GOT3 (cell line): Measurements from ENCODE around the gene AGAP5.
"Not testable (repeated sequence)": the region's sequence is repeated elsewhere in the genome, so short reads cannot be mapped to it uniquely, and the experiment has no call there.

Experiments
- DNase-seq: peaks from one replicate; lab custom pipeline; 2025; ENCODE audit warnings: mixed read lengths; lab: John Stamatoyannopoulos, UW

AGAP5 gene

GRCh38 chr10:73714483-73714882 is 16.6 kb upstream of the AGAP5 start:
- not testable (repeated sequence) for DNase-seq

DNA sequence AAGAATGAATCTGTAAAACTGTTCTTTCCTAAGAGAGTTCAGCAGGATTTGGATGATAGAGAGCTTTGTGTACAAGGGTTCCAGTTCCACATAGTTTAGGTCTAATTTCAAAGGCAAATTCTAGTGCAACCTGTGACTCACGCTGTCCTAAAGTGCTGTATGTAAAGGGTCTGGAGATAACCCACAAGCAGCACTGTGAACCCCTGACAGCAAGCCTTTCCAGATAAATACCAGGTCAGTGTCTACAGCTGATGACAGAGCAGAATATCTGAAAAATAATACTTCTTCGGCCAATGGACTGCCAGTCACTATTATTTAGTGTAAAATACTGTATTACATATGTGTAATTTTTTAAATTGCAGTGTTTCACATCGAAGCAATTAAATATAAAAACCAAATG is 16.0 kb upstream of the AGAP5 start:
- not testable (repeated sequence) for DNase-seq

GRCh38 chr10:73711683-73712082 is 13.8 kb upstream of the AGAP5 start:
- not testable (repeated sequence) for DNase-seq

- not testable (repeated sequence) for DNase-seq
These were observed 10.2 kb upstream of the AGAP5 start for GRCh38 chr10:73708122-73708521.

DNA sequence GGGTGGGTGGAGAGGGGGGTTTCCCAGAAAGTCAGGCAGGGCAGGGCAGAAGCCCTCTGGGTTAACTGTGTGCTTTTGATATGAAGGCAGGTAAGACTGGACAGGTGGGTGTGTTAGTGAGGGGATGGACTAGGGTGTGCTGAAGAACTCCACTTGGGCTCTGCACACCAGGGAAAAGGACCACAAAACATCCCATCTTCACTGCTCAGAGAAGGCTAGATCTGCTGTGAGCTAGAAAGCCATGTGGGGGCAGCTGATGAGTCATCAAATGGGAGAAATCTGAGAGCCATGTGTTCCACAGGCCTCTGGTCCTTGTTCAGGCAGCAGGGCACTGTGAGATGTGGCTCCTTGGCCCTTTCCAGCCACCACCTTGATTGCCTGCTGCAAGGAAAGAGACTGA is 9.7 kb upstream of the AGAP5 start:
- DNase-seq: not testable (repeated sequence)

DNA sequence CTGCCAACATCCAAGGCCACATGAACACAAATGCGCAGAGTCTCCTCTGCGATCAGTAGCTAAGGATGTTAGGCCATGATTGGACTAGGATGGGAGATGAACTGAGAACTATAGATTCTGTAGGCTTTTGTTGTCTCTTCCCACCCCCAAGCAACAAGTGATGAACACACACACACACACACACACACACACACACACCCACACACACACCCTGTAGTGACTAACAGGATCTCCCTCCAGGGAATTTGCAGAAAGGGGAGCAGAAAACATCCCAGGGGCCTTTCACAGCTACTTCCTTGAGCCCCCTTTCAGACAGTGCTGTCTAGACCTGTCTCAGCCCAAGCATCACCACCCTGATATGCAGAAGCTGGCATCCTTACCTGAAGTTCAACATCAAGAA is 8.6 kb upstream of the AGAP5 start:
- DNase-seq: not testable (repeated sequence)

GRCh38 chr10:73705506-73706072 is 7.7 kb upstream of the AGAP5 start:
- not testable (repeated sequence) for DNase-seq

GRCh38 chr10:73703924-73704323 is 6.0 kb upstream of the AGAP5 start:
- DNase-seq: not testable (repeated sequence)

DNA sequence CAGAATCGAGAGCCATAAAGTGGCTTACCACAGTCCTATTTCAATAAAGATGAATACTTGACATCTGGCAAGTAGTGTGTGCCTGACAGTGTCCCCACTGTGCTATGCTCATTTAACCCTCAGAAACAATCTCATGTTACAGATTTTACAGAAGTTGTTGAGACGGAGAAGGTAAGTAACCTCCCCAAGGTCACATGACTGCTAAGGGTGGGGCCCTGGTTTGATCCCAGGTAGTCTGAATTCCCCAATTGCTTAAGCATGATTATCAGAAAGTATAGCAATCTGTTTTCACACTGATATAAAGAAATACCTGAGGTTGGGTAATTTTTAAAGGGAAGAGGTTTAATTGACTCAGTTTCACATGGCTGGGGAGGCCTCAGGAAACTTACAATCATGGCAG is 910 bp upstream of the AGAP5 start:
- not testable (repeated sequence) for DNase-seq

DNA sequence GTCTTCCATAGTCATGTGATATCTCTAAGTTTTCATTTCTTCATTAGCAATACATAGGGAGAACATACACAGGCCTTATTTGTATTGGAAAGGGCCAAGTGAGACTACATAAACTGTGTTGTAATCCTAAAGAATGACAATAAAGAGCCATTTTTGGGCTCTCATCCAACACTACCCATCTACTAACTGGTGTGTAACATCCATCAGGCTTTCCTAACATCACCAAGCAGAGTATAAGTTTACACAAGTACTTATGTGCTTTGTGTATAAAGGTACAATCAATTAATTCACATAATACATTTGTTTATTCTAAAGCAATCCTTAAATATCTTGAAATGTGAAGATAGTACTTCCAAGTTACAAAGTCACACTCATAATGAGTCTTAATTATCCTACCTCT is 2.6 kb downstream of the AGAP5 start:
- not testable (repeated sequence) for DNase-seq

DNA sequence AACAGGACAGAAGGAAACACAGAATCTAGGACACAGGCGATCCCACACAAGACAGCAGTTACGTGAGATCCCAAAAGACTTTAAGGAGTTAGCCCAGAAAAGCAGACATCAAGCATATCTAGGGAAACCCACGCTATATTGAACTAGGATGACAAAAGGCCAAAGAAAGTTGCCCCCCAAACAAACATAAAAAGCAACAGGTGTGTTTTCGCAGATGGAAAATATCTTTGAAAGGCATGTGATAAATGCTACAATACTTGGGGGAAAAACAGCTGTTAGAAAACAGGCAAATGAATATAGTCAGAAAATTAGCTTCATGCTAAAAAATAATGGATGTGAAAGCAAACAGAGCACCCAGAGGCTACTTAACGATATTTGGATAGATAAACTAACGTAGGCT is 7.2 kb downstream of the AGAP5 start:
- DNase-seq: not testable (repeated sequence)

DNA sequence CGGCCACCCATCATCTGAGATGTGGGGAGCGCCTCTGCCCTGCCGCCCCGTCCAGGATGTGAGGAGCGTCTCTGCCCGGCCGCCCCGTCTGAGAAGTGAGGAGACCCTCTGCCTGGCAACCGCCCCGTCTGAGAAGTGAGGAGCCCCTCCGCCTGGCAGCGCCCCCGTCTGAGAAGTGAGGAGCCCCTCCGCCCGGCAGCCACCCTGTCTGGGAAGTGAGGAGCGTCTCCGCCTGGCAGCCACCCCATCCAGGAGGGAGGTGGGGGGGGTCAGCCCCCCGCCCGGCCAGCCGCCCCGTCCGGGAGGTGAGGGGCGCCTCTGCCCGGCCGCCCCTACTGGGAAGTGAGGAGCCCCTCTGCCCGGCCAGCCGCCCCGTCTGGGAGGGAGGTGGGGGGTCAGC is 8.3 kb downstream of the AGAP5 start:
- not testable (repeated sequence) for DNase-seq

DNA sequence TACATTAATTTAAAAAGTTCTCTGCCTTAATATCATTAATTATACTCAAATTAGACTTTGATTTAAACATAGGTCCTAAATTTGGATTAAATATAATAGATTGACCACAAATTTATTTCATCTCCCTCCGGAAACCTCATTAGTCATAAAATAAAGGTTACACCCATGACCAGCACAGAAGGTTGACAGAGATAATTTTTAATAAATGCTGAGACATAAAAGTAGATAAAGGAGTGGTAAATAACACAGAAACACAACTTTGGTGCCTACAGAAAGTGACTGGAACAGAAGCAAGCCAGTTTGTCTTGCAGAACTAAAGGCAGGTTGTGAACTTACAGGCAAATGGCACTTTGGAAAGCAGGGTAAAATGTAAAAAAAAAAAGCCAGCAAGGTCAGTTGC is 10.3 kb downstream of the AGAP5 start:
- not testable (repeated sequence) for DNase-seq

- not testable (repeated sequence) for DNase-seq
These were observed 23.4 kb downstream of the AGAP5 start for GRCh38 chr10:73674546-73674945.

DNA sequence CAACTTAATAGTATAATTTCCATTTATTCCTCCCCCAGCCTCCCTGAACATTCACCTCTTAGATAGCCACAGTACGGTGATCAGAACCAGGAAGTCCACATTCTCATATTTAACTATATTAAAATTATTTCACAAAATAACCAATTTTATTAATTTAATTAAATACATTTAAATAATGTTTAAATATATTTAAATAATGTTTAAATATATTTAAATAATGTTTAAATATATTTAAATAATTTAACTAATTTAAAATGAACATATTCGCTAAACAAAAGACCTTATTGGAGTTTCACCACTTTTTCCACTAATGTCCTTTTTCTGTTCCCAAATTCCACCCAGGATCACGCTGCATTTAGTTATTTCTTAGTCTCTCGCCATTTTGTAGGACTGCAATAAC is 29.5 kb downstream of the AGAP5 start:
- not testable (repeated sequence) for DNase-seq

DNA sequence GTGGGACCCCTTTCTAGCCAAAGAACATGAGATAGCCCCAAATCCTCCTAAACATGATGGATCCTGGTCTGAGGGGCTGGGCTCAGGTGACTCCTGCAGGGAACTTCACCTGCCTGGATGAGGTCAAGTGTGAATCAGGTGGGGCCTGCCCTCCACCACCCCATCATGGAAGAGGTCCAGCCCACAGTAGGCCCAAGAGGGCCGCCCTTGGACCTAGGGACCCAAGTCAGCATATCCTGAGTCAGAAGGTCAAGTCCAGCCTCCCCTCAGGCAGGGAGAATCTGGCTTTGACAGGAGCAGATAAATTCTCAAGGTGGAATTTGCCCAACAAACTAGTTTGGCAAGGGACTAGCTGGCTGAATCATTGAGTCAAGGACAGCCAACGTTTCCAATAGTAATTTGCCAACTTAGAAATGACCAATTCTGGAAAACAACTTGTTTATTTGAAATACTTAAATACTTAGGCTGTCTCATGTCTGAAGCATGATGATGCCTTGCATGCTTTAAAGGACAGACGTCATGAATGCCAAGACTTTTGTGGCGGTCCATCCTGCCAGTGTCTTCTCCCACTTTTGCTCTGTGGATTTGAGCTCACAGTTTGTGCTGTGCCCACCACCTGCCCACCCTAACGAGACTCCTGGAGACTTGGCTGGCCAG is 31.6 kb downstream of the AGAP5 start:
- not testable (repeated sequence) for DNase-seq

GRCh38 chr10:73665581-73665980 is 32.3 kb downstream of the AGAP5 start:
- DNase-seq: not testable (repeated sequence)

DNA sequence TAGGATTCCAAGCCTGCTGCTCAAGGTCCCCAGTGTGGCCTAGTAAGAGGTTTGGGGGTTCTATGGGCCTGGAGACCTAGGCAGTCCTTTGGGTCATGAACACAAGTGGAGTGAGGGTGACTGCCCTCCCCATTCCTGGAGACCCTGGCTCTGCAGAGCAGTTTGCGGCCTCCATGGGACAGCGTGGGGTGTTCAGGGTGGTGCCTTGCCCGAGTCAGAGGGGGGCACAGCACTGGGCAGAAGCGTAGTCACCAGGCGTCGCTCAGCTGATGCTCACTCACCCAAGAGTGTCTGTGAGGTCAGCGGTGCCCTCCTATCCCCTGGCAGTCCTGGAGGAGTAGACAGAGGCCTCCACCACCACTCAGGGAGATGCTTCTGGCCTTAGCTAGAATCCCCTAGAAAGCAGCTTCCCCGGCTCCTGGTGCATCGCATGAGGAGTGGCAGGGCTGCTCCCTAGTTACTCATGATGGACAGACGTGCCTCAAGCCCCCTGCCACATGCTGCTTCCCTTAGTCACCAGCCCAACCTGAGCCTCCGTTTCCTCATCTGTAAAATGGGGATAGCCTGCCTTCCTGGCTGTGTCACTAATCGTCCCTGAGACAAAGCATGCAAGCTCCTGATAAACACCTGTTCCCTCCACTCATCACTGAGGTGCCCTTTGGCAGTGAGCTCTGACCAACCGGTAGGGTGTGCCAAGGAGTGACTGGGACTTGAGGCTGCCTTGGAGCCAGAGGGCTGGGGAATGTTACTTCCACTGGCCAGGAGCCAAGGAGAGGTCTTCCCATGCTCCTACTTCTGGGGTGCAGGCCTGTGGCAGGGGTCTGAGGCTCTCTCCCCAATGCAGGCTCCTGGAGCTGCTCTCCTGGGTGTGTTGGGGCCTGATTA is 33.5 kb downstream of the AGAP5 start:
- not testable (repeated sequence) for DNase-seq

DNA sequence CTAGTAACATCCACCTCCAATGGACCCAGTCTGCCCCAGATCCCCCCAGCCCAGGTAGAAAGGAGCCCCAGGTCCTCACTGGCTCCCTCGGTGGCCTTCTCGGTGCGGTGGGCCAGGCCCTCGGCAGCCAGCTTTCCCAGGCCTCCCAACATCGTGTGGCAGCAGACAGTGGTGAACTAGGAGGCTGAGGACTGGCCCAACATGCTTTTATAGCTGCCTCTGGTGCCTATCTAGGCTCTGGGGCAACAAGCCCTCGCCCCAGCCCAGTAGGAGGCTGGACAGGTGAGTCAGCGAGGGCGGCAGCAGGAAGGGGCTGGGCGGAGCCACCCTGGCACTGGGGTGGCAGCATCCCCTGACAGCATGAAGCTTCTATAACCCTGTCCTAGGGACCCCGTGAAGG is 34.3 kb downstream of the AGAP5 start:
- not testable (repeated sequence) for DNase-seq

GRCh38 chr10:73662705-73663104 is 35.2 kb downstream of the AGAP5 start:
- not testable (repeated sequence) for DNase-seq

GRCh38 chr10:73655990-73656298 is 42.0 kb downstream of the AGAP5 start, which contains the start of gene SYNPO2L:
Gene SYNPO2L (minus strand): TSS chr10:73656029. CDS start chr10:73655922, 107 bp downstream.
- DNase-seq: no peak

DNA sequence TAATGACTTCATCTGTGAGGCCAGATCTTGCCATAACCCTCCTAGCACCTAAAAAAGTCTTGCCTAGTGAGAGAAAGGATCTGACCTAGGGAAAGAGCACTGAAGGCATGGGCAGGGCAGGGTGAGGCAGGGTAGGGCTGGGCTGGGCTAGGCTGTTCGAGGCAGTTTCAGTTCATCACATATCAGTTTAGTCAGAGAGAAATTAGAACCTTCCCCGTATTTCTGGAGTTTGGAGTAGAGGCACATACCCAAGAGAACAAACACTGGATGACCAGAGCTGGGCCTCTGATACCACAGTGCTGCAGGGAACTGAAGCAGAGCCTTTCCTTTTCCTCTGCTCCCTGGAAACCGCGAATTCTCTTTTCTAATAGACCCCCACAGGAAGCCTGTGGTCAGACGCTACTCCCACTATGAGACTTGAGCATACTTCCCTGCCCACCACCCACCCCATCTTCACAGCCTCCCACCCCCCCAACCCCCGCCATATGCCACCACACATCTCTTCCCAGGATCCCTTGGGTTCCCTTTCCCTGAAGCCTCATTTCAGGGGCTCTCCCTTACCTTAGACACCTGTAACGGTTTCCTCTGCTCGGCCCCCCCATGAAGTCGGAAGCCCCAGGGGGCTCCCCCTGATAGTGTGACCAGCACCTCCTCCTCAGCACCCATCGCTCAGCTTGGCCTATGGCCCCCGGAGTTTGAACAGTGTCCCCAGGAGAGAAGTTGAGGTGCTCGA is 42.5 kb downstream of the AGAP5 start:
- DNase-seq: no peak
